Activated naive CD4-positive, alpha-beta T cell treated with anti-CD3 and anti-CD28 coated beads, Interleukin-2, amount 10 ng/mL, durations not matched to agents 7 days and 5 days (primary cell): Measurements from ENCODE around the gene LRRC4C.

Source experiments
- CTCF ChIA-PET: fragments of 350-600 bp; sonication (Branson Sonifier 250); formaldehyde crosslinking; loops from one replicate; lab custom pipeline; 2021; ENCODE audit warnings: antibody characterized with exemption; lab: Charles Lee
- DNase-seq: peaks from one replicate; pipeline ENCODE4 v3.0.0-alpha.2; 2020
- H3K27ac Mint-ChIP-seq: one replicate; pipeline ENCODE4 v1.8.0; 2021; ENCODE audit warnings: mild to moderate bottlenecking, moderate library complexity, mixed read lengths
- H3K27me3 Mint-ChIP-seq: one replicate; pipeline ENCODE4 v1.8.0; 2021; ENCODE audit warnings: mild to moderate bottlenecking, mixed read lengths
- H3K36me3 Mint-ChIP-seq: one replicate; pipeline ENCODE4 v1.8.0; 2021; ENCODE audit warnings: mixed read lengths
- H3K4me1 Mint-ChIP-seq: one replicate; pipeline ENCODE4 v1.8.0; 2021; ENCODE audit warnings: mixed read lengths
- H3K4me3 Mint-ChIP-seq: one replicate; pipeline ENCODE4 v1.8.0; 2021; ENCODE audit warnings: mild to moderate bottlenecking, moderate library complexity, mixed read lengths
- H3K9me3 Mint-ChIP-seq: one replicate; pipeline ENCODE4 v1.8.0; 2021; ENCODE audit warnings: mixed read lengths

Gene LRRC4C

GRCh38 chr11:40513281-40513680 is 946.2 kb downstream of the LRRC4C start:
- peaks cover 13% of the 10 kb centered on the region for H3K9me3 Mint-ChIP-seq
- DNase-seq = no peak
- no peaks in the 10 kb centered on the region for H3K36me3 Mint-ChIP-seq
- H3K27me3 Mint-ChIP-seq = no peaks in the 10 kb centered on the region
- CTCF ChIA-PET = no interaction called here
- H3K4me3 Mint-ChIP-seq = no peak overlapping the region
- no peaks in the 10 kb centered on the region for H3K4me1 Mint-ChIP-seq
- H3K27ac Mint-ChIP-seq = no peak overlapping the region

DNA sequence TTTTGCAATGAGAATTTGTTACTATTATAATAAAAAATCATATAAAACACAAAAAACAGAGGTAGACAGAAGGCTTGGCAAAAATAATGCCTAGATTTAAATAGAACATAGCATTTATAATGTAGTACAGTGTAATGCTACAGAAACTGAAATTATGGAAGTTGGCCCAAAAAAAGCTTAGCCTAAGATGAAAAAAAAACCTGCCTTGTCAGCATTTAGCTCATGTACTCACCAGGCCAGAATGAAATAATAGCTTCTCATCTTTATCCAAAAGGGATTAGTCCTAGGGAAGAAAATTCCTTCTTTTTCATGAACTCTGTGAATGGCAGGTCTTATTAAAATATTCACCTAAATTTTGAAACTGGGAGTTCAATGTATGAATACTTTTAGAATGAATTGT is 951.1 kb downstream of the LRRC4C start:
- H3K9me3 Mint-ChIP-seq = peaks cover 7% of the 10 kb centered on the region
- DNase-seq = no peak
- H3K27ac Mint-ChIP-seq = no peak overlapping the region
- no peaks in the 10 kb centered on the region for H3K27me3 Mint-ChIP-seq
- CTCF ChIA-PET = no interaction called here
- no peaks in the 10 kb centered on the region for H3K36me3 Mint-ChIP-seq
- H3K4me3 Mint-ChIP-seq = no peak overlapping the region
- no peaks in the 10 kb centered on the region for H3K4me1 Mint-ChIP-seq

- H3K4me1 Mint-ChIP-seq = no peaks in the 10 kb centered on the region
- CTCF ChIA-PET = no interaction called here
Observed at GRCh38 chr11:40506226-40506625, 953.2 kb downstream of the LRRC4C start.

DNA sequence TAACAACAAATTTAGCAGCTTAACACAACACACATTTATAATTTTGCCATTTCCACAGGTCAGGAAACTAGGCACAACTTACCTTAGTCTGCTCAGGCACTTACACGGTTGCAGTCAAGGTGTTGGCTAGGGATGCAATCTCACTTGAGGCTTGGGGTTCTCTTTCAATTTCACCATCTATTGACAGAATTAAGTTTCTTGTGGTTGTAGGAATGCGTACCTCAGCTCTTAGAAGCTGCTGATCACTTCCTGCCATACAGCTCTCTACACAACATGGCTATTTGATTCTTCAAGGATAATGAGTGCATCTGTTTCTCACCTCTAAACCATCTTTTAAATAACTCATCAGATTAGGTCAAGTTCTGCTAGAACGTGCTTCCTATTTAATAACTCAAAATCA is 968.1 kb downstream of the LRRC4C start:
- Mint-ChIP-seq H3K27me3 (no peaks in the 10 kb centered on the region), H3K4me1 (no peaks in the 10 kb centered on the region), H3K36me3 (no peaks in the 10 kb centered on the region), H3K27ac (no peak overlapping the region), H3K9me3 (peaks cover 10% of the 10 kb centered on the region), H3K4me3 (no peak overlapping the region)
- no peak for DNase-seq
- CTCF ChIA-PET = no interaction called here

More at GRCh38 chr11:40506226-40506625, 953.2 kb downstream of the LRRC4C start:
- no peaks in the 10 kb centered on the region for H3K36me3 Mint-ChIP-seq
- DNase-seq = no peak
- H3K27me3 Mint-ChIP-seq = no peaks in the 10 kb centered on the region
- H3K4me3 Mint-ChIP-seq = no peak overlapping the region
- H3K27ac Mint-ChIP-seq = no peak overlapping the region
- peaks cover 15% of the 10 kb centered on the region for H3K9me3 Mint-ChIP-seq

DNA sequence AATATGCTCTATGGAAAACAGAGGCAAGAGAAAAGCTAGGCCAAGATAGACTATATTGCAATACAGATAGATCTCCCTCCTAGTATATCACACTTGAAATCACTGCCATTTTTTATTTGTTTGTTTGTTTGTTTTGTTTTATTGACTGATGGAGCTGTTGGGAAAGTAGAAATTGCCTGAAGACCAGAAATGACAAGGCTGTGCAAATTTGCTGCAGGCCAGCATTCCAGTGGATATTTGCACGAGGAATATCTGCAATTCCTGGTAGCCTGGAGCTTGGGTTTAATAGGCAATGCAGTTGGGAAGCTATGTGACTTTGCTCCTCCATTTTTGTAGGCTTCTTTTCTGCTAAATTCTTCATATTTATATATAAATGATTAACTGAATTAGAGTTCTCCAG is 991.7 kb downstream of the LRRC4C start:
- CTCF ChIA-PET = no interaction called here
- H3K4me1 Mint-ChIP-seq = no peaks in the 10 kb centered on the region

DNA sequence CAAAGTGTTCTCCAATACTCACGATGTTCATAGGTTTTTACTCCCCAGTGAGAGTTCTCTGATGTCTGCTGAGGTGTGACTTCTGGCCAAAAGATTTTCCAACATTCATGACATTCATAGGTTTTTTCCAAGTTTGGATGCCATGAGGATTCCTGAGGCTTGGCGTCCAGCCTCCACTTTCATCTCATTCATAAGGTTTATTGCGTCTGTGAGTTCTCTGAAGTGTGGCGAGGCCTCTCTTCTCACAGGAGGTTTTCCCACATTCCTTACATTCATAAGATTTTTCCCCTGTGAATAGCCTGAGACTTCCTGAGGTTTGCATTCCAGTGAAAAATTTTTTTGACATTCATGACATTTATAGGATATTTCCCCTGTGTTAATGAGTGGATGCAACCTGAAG is 1014.1 kb downstream of the LRRC4C start:
- no peaks in the 10 kb centered on the region for H3K36me3 Mint-ChIP-seq
- H3K4me1 Mint-ChIP-seq = no peaks in the 10 kb centered on the region
- no peak for DNase-seq
- CTCF ChIA-PET = no interaction called here
- H3K9me3 Mint-ChIP-seq = peaks cover 30% of the 10 kb centered on the region
- H3K27me3 Mint-ChIP-seq = no peaks in the 10 kb centered on the region
- H3K27ac Mint-ChIP-seq = no peak overlapping the region
- no peak overlapping the region for H3K4me3 Mint-ChIP-seq

More for the DNA sequence above, 991.7 kb downstream of the LRRC4C start:
- peaks cover 10% of the 10 kb centered on the region for H3K9me3 Mint-ChIP-seq
- H3K27ac Mint-ChIP-seq = no peak overlapping the region
- no peaks in the 10 kb centered on the region for H3K27me3 Mint-ChIP-seq
- no peak for DNase-seq
- no peaks in the 10 kb centered on the region for H3K36me3 Mint-ChIP-seq
- H3K4me3 Mint-ChIP-seq = no peak overlapping the region

DNA sequence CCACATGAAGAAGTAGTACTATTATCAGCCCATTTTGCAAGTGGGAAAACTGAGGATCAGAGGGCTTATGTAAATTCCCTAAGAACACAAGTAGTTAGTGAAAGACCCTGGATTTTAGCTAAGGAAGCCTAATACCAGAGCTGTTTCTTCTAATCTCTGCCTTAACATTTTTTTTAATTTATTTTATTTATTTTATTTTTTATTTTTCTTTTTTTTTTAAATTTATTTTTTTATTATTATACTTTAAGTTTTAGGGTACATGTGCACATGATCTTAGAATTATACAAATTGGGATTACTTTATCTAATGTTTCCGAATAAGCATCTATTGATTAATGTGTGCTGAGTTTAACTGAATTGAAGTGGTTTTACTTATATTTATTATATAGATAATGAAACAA is 1015.3 kb downstream of the LRRC4C start:
- Mint-ChIP-seq H3K27ac (no peak overlapping the region), H3K9me3 (peaks cover 32% of the 10 kb centered on the region), H3K4me3 (no peak overlapping the region), H3K27me3 (no peaks in the 10 kb centered on the region), H3K36me3 (no peaks in the 10 kb centered on the region), H3K4me1 (no peaks in the 10 kb centered on the region)
- CTCF ChIA-PET = no interaction called here
- DNase-seq = no peak

- Mint-ChIP-seq H3K9me3 (peaks cover 18% of the 10 kb centered on the region), H3K4me1 (no peaks in the 10 kb centered on the region), H3K36me3 (no peaks in the 10 kb centered on the region), H3K27me3 (no peaks in the 10 kb centered on the region), H3K27ac (no peak overlapping the region), H3K4me3 (no peak overlapping the region)
- no peak for DNase-seq
- CTCF ChIA-PET = no interaction called here
Observed at GRCh38 chr11:40435344-40435743, 1024.1 kb downstream of the LRRC4C start.

GRCh38 chr11:40434926-40435325 is 1024.5 kb downstream of the LRRC4C start:
- peaks cover 21% of the 10 kb centered on the region for H3K9me3 Mint-ChIP-seq
- CTCF ChIA-PET = no interaction called here
- H3K4me3 Mint-ChIP-seq = no peak overlapping the region
- no peak overlapping the region for H3K27ac Mint-ChIP-seq
- no peaks in the 10 kb centered on the region for H3K4me1 Mint-ChIP-seq
- H3K36me3 Mint-ChIP-seq = no peaks in the 10 kb centered on the region
- no peak for DNase-seq
- no peaks in the 10 kb centered on the region for H3K27me3 Mint-ChIP-seq

GRCh38 chr11:40432358-40432757 is 1027.1 kb downstream of the LRRC4C start:
- CTCF ChIA-PET = no interaction called here
- Mint-ChIP-seq H3K27me3 (no peaks in the 10 kb centered on the region), H3K9me3 (peaks cover 14% of the 10 kb centered on the region), H3K4me3 (no peak overlapping the region), H3K36me3 (no peaks in the 10 kb centered on the region), H3K27ac (no peak overlapping the region), H3K4me1 (no peaks in the 10 kb centered on the region)
- no peak for DNase-seq

GRCh38 chr11:40425168-40425567 is 1034.3 kb downstream of the LRRC4C start:
- Mint-ChIP-seq H3K27ac (no peak overlapping the region), H3K36me3 (no peaks in the 10 kb centered on the region), H3K4me1 (no peaks in the 10 kb centered on the region), H3K4me3 (no peak overlapping the region), H3K9me3 (peaks cover 14% of the 10 kb centered on the region), H3K27me3 (no peaks in the 10 kb centered on the region)
- CTCF ChIA-PET = no interaction called here
- no peak for DNase-seq

- Mint-ChIP-seq H3K4me1 (no peaks in the 10 kb centered on the region), H3K36me3 (no peaks in the 10 kb centered on the region), H3K27ac (no peak overlapping the region), H3K4me3 (no peak overlapping the region), H3K9me3 (peaks cover 18% of the 10 kb centered on the region), H3K27me3 (no peaks in the 10 kb centered on the region)
- CTCF ChIA-PET = no interaction called here
- no peak for DNase-seq
Observed at GRCh38 chr11:40421208-40421981, 1038.1 kb downstream of the LRRC4C start.

GRCh38 chr11:40417627-40418026 is 1041.8 kb downstream of the LRRC4C start:
- no peak overlapping the region for H3K4me3 Mint-ChIP-seq
- peaks cover 21% of the 10 kb centered on the region for H3K9me3 Mint-ChIP-seq
- no peak for DNase-seq
- H3K36me3 Mint-ChIP-seq = no peaks in the 10 kb centered on the region
- no peaks in the 10 kb centered on the region for H3K4me1 Mint-ChIP-seq
- H3K27ac Mint-ChIP-seq = no peak overlapping the region
- CTCF ChIA-PET = no interaction called here
- no peaks in the 10 kb centered on the region for H3K27me3 Mint-ChIP-seq

- Mint-ChIP-seq H3K9me3 (peaks cover 9% of the 10 kb centered on the region), H3K4me1 (no peaks in the 10 kb centered on the region), H3K27ac (no peak overlapping the region), H3K4me3 (no peak overlapping the region), H3K27me3 (no peaks in the 10 kb centered on the region), H3K36me3 (no peaks in the 10 kb centered on the region)
- DNase-seq = no peak
- CTCF ChIA-PET = no interaction called here
Observed at GRCh38 chr11:40407355-40407754, 1052.1 kb downstream of the LRRC4C start.

GRCh38 chr11:40405614-40406013 is 1053.8 kb downstream of the LRRC4C start:
- no peak overlapping the region for H3K27ac Mint-ChIP-seq
- peaks cover 10% of the 10 kb centered on the region for H3K9me3 Mint-ChIP-seq
- no peaks in the 10 kb centered on the region for H3K36me3 Mint-ChIP-seq
- CTCF ChIA-PET = interaction anchor here (0.6 kb wide), 1 partner anchor 24 kb away, joined by 3 read pairs; no protein-coding TSS in a partner anchor
- DNase-seq = no peak
- H3K4me3 Mint-ChIP-seq = no peak overlapping the region
- no peaks in the 10 kb centered on the region for H3K27me3 Mint-ChIP-seq
- no peaks in the 10 kb centered on the region for H3K4me1 Mint-ChIP-seq
